HFF-Myc (cell line): Measurements from ENCODE around the gene TRAPPC2L.

Experiments
- DNase-seq: peaks from one replicate; pipeline ENCODE4 v3.0.0-alpha.2; 2011; ENCODE audit warnings: low read depth; ENCODE audit errors: extremely low read depth
- H3K4me3 ChIP-seq: replicated peaks from 2 replicates; pipeline ENCODE4 v1.5.1; 2011; ENCODE audit warnings: low read depth, mild to moderate bottlenecking, control low read depth, low read length
- CTCF ChIP-seq: IDR thresholded peaks from 2 replicates; pipeline ENCODE4 v1.5.1; 2012; ENCODE audit warnings: mild to moderate bottlenecking, low read depth, low read length, control low read depth; ENCODE audit errors: missing control alignments

The TRAPPC2L gene

DNA sequence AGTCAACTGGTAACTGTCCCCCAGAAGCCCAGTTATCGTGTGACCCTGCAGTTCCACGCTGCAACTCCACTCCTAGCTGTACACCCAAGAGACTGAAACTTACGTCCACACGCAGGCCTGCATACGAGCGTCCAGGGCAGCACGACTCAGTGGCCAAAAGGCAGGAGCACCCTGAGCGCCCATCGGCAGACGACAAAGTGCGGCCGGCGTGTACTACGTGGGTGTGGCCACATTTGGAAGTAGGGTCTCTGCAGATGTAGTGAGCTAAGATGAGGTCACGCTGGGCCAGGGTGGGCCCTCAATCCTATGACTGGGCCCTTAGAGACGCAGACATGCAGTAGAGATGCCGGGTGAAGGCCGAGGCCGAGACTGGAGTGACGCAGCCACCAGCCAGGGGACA, 13.7 kb upstream of the TRAPPC2L start:
- no peak for DNase-seq
- no peak overlapping the region for H3K4me3 ChIP-seq
- no peak for TF ChIP-seq CTCF

DNA sequence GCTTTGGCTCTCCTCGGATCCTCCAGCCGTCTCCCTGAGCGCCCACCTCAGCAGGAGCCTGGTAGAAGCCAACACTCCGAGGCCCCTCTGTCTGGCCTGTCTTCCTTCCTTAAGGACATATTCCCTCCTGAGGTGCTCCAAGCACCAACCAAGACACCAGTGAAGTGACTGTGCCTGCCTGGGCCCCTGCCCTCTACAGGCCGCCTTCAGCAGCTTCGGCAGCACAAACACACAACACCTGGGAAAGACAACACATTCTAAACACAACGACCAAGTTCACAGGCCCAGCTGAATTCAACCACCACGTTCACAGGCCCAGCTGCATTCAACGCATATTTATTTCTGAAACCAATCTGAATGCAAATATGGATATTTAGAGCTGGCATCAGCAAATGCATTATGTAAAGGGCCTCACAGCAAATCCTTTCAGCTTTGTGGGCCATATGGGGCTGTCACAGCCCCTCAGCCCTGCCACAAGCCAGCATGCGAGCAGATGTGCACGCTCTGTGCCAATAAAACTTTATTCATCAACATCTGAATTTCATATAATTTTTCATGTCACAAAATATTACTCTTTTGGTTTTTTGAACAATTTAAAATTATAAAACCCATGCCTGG, 12.4 kb upstream of the TRAPPC2L start:
- TF ChIP-seq CTCF: peak; percentile 29
- no peak for DNase-seq
- no peak overlapping the region for H3K4me3 ChIP-seq

- no peak for DNase-seq
Observed at GRCh38 chr16:88846088-88846487, 10.8 kb upstream of the TRAPPC2L start.

GRCh38 chr16:88847654-88848053, 9.3 kb upstream of the TRAPPC2L start:
- no peak for TF ChIP-seq CTCF
- H3K4me3 ChIP-seq: no peak overlapping the region
- DNase-seq: no peak

More at GRCh38 chr16:88846088-88846487, 10.8 kb upstream of the TRAPPC2L start:
- no peak overlapping the region for H3K4me3 ChIP-seq
- TF ChIP-seq CTCF: no peak

DNA sequence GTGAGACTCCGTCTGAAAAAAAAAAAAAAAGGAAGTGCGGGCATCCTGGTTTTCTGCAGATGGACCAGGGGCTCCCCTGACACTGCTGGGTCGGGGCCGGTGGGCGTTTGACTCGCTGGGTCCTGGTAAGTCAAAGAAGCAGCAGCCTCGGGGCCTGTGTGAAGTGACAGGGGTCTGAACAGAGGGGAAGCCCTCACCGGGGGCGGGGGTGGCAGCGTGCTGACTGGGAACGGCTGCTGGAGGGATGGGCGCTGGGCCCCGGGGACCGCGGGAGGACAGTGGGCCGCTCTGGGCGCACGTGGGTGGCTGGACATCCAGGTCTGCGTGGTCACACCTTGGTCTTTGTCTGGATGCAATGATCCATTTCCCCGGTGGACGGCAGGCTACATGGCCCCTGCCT, 8.4 kb upstream of the TRAPPC2L start:
- TF ChIP-seq CTCF: no peak
- no peak for DNase-seq
- no peak overlapping the region for H3K4me3 ChIP-seq

GRCh38 chr16:88850531-88851199, 6.3 kb upstream of the TRAPPC2L start:
- no peak overlapping the region for H3K4me3 ChIP-seq
- TF ChIP-seq CTCF: no peak
- no peak for DNase-seq
